Panc1 (cell line): ENCODE data around the gene C13orf46.

Source experiments
- CTCF ChIP-seq: fragments of 450-650 bp; IDR thresholded peaks from 2 replicates; pipeline ENCODE4 v1.5.1; 2017; ENCODE audit warnings: mild to moderate bottlenecking
- POLR2AphosphoS5 ChIP-seq: IDR thresholded peaks from 2 replicates; pipeline ENCODE4 v1.6.1; 2012; ENCODE audit warnings: mild to moderate bottlenecking, low read depth, low read length, moderate library complexity
- REST ChIP-seq, 2 experiments: IDR thresholded peaks; 2 replicates each; pipeline ENCODE4 v1.6.1; 2011 to 2012; ENCODE audit warnings: low read depth in 2 of 2, control low read depth in 1 of 2, low read length in 1 of 2, mild to moderate bottlenecking in 1 of 2, moderate library complexity in 1 of 2; ENCODE audit not compliant: insufficient read depth in 1 of 2
- SIN3A ChIP-seq: IDR thresholded peaks from 2 replicates; pipeline ENCODE4 v1.6.1; 2012; ENCODE audit warnings: low read depth, mild to moderate bottlenecking, low read length, moderate library complexity, borderline replicate concordance; ENCODE audit not compliant: insufficient read depth
- TCF7L2 ChIP-seq: IDR thresholded peaks from 2 replicates; pipeline ENCODE4 v1.6.1; 2011; ENCODE audit warnings: mild to moderate bottlenecking, low read depth, low read length, inconsistent platforms

GRCh38 chr13:113927661-113928581 is 46.0 kb downstream of the C13orf46 start:
- TF ChIP-seq CTCF (no peak), POLR2AphosphoS5 (no peak), REST (IDR thresholded peaks at IDR 0.05; ENCODE audit: insufficient read depth in 1 of 2, low read depth in 2 of 2, low read length in 1 of 2) (no peak), SIN3A (no peak), TCF7L2 (no peak)
